Stimulated activated CD8-positive, alpha-beta memory T cell treated with anti-CD3 and anti-CD28 coated beads, Interleukin-15, amount 100 ng/mL, for 24 hours (primary cell): ENCODE results near the gene SOX5.
"Not testable (repeated sequence)": the region's sequence is repeated elsewhere in the genome, so short reads cannot be mapped to it uniquely, and the experiment has no call there.

Experiments
- DNase-seq: peaks from one replicate; pipeline ENCODE4 v3.0.0-alpha.2; 2020; ENCODE audit warnings: low read depth

Gene SOX5

DNA sequence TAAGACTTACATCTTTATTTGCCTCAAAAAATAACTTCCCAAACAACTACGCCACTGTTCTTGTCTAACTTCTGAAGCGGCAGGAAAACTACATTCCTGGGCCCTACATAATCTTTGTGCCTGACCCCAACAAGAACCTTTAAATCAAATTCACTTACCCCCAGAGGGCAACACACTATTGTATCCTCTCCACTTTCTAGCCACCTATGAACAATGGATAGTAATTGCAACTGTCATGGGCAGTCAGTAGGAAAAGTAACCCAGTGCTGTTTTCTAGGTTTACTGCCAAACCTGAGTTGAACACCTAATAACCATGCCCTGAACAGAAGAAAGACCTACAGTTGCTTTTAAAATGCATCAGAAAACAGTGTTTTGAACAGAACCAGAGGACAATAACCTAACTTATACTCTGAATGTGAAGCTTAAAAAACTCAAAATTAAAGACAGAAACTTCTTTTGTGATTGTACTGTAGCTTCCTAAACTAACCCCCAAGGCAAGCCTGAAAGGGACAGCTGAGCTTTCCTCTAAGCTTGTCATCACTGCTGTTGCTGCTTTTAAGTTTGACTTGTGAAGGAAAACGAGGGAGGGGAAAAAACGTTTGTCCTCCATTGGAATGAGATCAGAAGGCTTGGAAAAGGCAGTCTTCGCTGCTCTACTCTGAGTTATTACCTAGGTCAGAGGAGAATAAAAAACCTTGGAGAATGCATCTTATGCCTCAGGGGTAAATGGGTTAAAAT, 195.7 kb downstream of the SOX5 start:
- DNase-seq: no peak

DNA sequence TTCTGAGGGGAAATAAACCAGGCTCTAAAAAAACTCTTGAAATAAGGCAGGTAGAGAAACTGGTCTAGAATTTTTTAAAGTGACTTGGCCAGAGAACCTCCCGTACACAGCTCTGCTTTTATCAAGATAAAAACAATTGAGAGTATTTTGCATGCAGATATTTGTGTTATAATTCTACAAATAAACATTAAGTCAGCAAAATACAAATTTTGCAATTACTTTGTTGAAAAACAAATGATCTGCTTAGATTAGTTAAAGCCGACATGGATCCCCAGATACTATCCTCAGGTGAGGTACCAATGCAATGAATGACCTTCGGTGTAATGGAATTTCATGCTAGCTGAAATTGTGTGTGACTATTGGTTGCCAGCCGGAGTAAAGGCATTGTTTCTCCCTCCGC, 197.2 kb downstream of the SOX5 start:
- DNase-seq: no peak

DNA sequence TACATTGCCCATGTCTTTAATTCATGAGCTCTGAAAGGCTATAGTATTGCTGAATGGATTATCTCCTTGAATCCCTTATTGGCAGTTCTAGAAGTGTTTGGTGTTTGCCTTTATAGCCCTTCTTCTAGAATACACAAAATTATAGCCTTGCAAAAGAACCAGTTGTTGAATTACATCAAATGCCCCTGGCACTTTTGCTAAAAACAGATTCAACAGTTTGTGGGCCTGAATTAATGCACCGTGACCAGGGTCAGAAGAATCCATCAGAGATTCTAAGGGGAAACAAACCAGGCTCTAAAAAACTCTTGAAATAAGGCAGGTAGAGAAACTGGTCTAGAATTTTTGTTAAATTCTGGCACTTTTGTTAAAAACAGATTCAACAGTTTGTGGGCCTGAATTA, 197.8 kb downstream of the SOX5 start:
- no peak for DNase-seq

DNA sequence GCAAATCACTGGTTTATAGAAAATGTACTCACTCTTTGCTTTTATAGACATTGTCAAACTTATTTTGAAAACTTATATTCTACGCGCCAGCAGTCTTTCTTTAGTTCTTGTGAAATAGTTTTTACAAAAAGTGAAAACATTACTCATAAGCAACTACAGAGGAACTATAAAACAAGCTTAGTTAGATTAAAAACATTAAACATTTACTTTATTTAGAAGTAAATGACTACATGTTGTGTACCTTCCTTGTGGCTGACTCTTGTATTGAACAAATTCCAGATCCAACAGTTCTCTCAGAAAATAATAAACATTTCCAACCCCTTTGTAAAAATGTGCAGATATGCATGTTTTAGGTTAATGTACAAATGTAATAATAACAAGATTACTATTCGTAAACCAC, 198.5 kb downstream of the SOX5 start:
- DNase-seq: no peak

DNA sequence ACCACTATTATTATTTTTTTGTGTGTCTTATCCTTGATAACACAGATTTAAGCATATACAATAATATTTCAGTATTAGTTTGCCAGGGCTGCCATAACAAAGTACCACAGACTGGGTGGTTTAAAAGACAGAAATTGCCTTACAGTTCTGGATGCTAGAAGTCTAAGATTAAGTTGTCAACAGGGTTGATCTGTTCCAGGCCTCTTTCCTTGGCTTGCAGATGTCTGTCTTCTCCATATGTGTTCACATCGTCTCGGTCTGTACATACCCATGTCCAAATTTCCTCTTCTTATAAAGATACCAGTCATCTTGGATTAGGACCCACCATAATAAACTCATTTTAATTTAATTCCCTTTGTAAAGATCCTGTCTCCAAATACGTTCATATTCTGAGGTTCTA, 204.8 kb downstream of the SOX5 start:
- no peak for DNase-seq

DNA sequence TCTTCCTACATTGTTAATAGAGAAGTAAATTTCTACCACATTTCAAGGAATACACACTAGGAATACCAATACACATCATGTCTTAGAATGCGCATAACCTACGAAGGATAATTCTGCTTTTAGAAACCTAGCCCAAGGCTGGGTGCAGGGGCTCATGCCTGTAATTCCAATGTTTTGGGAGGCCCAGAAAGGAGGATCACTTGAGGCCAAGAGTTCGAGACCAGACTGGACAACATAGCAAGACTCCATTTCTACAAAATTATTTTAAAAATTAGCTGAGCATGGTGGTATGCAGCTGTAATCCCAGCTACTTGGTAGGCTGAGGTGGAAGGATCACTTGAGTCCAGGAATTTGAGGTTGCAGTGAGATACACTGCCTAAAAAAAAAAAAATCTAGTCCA, 206.9 kb downstream of the SOX5 start:
- DNase-seq: no peak

DNA sequence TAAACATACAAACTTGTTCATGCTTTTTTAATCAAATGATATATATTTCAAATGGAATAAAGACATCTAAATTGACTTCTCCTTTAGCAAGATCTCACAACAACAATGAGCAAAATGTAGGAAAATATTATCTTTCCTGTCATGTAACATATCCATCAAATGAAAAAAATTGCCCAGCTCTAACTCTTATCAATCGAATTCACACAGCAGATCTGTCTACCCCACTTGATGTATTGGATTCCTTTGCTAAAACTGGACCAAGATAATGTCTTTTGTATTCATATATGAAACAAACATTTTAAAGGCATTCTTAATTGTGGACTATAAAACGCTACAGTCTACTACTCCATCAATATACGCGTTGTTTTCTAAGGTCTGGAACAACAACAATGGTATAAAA, 218.0 kb downstream of the SOX5 start:
- DNase-seq: no peak

DNA sequence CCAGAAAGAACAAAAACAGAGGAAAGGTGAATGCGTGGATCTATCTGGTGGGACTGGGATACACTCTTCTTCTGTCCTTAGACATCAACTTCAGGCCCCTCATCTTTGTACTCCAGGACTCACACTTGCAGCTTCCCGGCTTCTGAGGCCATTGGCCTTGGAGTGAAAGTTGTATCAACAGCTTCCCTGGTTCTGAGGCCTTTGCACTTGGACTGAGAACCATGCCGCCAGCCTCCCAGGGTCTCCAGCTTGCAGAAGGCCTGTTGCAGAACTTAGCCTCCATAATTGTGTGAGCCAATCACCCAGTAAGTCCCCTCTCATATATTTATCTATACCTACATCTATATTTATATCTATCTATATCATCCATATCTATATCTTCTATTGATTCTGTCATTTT, 218.4 kb downstream of the SOX5 start:
- DNase-seq: no peak

DNA sequence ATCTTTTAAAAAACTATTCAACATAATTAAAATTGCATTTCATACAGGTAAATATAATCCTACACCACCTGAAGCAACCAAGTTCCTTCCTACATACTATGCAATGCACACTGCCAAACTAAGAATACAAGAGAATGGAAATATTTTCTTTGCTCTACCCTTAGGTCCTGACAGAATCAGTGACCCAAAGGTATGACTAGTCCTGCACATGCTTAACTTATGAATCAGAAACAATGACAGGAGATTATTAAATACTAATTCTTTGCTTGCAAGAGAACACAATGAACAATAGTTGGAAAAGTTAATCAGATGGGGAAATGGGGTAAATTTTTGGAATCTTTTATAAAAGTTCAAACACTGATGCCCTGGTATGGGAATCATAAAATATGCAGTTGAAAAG, 220.1 kb downstream of the SOX5 start:
- no peak for DNase-seq

DNA sequence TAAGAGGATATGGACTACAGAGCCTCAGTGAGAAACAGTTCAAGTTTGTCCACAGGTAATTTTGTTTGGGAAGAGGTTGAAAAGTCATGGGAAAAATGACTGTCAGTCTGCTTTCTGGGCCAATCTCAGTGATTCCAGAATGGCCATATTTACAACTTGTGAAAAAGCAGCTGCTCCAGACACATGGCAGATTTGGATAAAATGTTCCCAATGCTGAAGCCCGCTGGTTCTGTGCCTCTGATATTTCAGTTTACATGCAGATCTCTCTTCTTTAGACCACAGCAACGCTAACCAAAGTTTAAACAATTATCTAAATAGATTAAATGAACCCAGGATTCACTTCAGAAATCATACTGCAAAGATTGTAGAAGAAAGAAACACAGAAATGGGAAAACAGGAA, 222.8 kb downstream of the SOX5 start:
- DNase-seq: no peak

DNA sequence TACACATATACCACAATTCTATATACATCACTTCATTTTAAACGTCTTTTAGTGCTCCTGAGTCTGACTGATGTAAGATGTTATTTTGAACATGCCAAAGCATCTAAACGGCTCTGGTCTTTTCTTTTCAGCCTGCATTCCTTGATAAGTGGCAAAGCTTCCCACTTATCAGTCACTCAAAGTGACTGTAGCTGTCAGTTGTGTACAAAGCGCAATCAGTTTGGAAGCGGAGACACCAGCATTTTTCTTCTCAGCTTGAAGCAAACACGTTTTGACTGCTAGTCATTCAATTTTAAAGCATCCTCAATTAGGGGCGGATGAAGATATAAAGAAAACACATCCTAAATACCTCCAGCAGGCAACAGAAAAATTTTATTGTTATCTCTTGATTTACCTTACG, 226.8 kb downstream of the SOX5 start:
- no peak for DNase-seq

DNA sequence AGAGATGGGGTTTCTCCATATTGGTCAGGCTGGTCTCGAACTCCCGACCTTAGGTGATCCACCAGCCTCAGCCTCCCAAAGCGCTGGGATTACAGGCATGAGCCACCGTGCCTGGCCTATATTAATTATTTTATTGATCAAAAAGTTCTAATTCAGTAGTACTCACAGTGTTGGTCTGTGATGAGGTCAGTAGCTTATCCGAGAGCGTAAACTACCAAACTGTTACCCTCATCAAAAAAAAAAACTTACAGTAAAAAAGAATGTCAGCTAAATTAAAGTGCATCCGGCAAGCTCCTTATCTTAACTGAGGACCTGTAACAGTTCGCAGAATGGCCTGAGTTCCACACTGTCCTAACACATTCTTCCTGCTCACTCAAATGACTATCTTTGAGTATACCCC, 228.2 kb downstream of the SOX5 start:
- no peak for DNase-seq

DNA sequence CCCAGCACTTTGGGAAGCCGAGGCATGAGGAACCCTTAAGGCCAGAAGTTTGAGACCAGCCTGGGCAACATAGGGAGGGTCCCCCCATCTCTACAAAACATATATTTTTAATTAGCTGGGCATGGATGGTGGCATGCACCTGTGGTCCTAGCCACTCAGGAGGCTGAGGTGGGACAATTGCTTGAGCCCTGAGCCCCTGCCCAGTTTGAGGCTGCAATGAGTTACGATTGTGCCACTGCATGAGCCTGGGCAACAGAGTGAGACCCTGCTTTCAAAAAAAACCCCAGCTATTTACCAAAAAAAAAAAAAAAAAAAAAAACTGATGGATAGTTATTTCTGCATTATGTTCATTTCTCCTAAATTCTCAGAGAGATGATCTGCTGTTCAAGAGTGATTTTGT, 230.0 kb downstream of the SOX5 start:
- DNase-seq: no peak

DNA sequence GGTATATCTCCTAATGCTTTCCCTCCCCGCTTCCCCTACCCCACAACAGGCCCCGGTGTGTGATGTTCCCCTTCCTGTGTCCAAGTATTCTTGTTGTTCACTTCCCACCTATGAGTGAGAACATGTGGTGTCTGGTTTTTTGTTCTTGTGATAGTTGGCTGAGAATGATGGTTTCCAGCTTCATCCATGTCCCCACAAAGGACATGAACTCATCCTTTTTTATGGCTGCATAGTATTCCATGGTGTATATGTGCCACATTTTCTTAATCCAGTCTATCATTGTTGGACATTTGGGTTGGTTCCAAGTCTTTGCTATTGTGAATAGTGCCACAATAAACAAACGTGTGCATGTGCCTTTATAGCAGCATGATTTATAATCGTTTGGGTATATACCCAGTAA, 239.1 kb downstream of the SOX5 start:
- DNase-seq: not testable (repeated sequence)

DNA sequence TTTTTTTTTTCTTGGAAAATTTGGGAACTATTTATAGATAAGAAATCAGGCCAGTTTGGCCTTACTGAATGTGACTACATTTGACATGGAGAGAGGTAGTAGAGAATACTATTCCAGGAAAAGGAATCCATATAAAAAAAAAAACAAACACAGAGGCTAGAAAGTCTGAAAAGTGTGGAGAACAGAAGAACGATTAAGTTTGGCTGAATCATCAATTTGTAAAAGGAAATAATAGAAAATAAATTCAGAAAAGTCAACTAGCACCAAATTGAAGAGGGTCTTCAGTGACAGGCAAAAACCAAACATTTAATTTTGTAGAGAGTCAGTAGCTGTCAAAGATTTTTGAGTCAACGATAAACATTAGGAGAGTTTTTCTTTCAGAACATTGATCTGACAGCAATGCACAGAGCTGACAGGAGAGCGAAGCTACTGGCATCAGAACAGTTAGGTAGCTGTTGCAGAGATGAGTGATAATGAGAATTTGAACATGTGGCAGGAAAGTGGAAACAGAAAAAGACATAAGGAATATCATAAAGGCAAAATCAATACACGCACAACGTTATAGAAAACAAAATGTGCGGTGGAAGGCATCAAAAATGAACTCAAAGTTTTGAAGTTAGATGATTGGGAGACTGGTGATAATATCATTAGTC, 241.2 kb downstream of the SOX5 start:
- DNase-seq: no peak

DNA sequence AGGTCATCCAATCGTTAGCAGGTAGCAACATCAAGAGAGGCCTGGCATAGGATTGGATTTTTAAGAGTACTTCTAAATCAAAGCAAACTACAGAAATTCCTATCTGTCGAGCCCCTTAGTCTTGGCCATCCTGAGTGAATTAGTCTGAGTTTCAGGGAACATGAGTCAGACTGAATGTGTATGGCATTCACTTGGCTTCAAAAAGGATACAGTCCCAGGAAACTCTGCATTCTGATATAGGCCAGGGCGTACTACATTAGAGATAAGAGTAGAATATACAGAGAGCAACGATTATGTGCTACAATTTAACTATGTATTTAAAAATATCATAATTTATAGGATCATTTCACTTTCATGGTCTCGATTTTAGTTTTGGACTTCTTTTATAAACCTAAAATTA, 242.2 kb downstream of the SOX5 start:
- DNase-seq: no peak

DNA sequence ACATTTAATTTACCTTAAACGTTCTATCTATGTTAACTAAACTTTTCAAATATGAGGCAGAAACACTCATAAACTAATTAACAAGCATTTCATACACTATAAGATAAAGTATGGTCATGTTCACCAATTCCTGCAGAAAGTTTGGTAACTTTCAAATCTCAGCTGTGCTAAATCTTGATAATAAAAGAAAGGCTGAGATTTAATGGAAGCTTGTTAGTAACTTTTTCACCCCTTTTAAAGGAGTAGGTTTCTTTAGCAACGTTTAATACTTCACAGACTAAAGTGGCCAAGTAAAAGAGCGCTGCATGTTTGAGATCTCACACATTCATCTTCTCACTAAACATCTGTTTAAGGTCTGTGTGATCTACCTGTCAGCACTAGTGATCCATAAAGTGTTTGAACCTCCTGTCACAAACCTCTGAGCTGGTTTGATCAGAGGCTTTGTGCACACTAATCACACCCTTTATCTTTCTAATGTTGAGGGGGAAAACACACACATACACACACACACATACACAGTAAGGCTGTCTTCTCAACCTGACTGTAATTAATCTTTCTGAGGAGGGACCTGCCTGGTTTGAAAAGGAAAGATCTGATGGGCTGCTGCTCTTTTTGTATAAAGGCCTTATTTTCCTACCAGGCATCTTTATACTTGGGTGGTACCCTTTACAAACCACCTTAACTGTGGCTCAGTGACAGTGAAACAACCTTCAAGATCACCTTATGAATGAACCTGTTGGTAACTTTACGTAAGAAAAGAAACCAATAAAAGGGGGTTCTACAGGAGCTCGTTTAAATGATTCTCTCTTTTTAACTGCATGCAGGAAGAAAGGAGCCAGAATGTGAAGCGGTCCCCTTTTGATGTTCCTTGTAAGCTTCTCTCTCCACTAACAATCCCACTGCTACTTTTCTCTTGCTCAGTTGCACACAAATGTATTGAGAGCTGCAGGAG, 244.2 kb downstream of the SOX5 start:
- no peak for DNase-seq

DNA sequence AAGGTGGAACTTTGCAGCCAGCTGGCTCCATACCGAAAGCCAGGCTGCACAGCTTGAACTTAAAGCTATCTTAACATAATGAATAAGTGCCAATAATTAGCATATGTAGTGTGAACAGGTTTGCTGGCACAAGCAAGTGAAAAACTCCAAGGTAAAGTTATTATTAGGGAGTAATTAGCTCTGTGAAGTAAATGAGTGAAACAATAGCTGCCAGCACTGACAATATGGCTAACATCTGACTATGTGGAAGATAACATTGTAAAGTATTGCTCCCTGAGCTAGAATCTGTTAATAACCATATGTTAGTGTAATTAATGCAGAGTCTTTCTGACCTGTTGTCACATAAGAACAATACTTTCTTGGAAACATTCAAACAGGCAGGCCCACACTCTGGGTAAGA, 246.4 kb downstream of the SOX5 start:
- no peak for DNase-seq

DNA sequence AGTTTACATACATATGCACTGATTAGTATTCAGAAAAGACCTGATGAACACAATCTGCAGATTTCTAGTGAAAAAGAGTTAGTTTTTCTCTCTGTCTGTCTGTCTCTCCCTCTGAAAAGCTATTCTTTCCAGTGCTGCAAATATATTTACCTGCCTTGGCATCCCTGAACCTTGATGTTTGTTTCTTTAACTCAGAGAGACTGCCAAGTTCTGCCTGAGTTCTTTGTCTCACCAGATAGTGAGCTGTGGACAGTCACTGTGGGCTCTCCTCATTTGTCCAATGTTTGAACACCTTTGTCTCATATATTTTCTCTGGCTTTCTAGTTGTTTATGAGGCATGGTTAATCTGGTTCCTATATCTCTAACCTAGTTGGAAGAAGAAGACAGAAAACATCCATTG, 250.4 kb downstream of the SOX5 start:
- DNase-seq: no peak

DNA sequence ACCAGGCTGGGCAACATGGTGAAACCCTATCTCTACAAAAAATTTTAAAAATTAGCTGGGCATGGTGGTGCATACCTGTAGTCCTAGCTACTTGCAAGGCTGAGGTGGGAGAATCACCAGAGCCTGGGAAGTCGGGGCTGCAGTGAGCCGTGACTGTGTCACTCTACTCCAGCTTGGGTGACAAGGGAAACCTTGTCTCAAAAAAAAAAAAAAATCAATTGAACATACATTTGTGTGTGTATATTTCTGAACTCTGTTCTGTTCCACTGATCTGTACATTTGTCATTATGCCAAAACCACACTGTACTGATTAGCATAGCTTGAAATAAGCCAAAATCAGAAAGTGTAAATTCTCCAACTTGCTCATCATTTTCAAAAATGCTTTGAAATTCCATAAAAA, 254.6 kb downstream of the SOX5 start:
- no peak for DNase-seq

DNA sequence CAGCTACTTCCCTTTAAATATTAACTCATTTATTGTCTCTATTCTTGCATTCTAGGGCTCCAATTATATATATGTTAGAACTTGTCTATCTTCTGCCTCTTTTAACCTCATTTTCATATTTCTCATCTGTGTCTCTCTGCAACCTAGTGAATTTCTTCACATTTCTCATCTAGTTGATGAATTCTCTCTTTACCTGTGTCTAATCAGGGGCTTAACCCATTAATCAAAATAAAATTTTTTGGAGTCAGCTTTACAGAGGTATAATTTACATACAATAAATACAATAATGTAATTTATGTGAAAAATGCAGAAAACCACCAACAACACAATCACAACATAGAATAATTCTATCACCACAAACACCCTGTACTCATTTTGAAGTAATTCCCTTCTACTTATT, 255.2 kb downstream of the SOX5 start:
- no peak for DNase-seq

DNA sequence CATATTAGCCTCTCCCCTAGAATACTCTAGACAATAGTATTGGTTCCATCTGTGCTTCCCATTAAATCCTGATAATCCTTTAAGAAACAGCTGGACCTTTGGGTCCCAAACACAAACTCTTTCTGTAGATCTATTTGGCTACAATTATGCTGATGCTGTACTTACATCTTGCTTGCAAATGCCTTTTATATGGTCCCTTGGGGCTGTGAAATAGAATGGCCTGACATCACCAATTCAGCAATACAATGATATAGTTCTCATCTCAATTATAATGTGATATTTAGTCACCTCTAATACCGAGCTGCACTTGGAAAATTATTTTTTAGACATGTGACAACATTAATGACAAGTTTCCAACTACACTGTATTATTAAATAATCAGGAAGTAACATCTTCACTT, 261.5 kb downstream of the SOX5 start:
- DNase-seq: no peak

DNA sequence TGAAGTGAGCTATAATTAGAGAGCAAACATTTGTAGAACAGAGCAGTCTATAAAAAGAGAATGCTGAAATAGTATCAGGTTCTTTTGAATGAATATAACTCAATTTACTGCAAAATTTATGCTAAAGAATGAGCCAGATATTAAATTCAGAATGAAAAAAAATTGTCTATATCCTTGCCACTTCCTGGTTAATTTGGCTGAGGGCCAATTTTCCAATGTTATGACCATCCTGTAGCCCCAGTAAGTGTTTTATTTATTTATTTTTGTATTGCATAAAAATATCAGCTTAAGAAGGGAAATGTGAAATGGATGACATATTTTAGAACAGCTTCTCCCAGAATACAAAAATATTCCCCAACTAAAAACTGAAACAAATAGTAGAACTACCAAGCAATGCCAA, 263.4 kb downstream of the SOX5 start:
- DNase-seq: no peak
